ENCODE measurements around the gene PIK3AP1.
"Not testable (repeated sequence)": the region's sequence is repeated elsewhere in the genome, so short reads cannot be mapped to it uniquely, and the experiment has no call there.

The PIK3AP1 gene

DNA sequence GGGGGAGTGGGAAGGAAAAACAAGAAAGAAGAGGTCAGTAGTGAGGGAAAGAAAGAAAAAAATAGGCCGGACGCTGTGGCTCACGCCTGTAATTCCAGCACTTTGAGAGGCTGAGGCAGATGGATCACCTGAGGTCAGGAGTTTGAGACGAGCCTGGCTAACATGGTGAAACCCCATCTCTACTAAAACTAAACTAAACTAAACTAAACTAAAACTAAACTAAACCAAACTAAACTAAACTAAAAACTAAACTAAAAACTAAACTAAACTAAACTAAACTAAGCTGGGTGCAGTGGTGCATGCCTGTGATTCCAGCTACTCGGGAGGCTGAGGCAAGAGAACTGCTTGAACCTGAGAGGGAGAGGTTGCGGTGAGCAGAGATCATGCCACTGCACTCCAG, 22.0 kb downstream of the PIK3AP1 start:
- not testable (repeated sequence) for DNase-seq (ENCODE audit: low read depth in 2 of 3, low spot score in 1 of 3)

DNA sequence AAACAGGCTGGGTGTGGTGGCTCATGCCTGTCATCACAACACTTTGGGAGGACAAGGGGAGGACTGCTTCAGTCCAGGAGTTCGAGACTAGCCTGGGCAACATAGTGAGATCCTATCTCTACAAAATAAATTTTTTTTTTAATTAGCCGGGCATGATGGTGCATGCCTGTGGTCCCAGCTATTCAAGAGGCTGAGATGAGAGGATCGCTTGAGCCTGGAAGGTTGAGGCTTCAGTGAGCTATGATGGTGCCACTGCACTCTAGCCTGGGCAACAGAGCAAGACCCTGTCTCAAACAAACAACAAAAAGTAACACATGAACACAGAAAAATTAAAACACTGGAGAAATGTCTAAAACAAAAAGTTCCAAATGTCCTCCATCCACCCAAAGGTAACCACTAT, 22.9 kb downstream of the PIK3AP1 start:
- DNase-seq (ENCODE audit: low read depth in 2 of 3, low spot score in 1 of 3): no peak

DNA sequence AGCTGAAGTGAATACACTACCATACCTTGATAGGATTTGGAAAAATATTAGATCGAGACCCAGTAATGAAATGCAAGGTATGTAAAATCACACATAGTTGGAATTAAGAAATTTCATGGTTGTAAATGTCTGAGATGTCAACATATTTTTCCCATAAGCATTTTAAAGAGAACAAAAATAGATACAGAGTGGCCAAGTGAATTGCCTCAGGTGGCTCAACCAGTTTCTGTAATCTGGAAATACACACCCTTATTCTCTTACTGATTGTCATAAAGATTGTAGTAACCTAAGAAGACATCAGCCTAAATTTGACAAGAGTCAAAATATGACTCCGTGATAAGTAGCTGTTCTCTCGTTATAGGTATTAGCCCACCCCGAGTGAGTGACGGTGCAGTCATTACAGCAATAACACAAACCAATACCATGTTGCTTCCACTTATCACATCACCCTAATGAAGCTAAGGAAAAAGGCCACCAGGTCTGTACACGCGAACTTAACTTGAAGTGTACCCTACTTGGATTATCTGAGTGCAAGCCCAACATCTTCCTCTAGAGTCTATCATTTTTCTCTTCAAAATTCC, 23.4 kb downstream of the PIK3AP1 start:
- no peak for DNase-seq (ENCODE audit: low read depth in 2 of 3, low spot score in 1 of 3)

DNA sequence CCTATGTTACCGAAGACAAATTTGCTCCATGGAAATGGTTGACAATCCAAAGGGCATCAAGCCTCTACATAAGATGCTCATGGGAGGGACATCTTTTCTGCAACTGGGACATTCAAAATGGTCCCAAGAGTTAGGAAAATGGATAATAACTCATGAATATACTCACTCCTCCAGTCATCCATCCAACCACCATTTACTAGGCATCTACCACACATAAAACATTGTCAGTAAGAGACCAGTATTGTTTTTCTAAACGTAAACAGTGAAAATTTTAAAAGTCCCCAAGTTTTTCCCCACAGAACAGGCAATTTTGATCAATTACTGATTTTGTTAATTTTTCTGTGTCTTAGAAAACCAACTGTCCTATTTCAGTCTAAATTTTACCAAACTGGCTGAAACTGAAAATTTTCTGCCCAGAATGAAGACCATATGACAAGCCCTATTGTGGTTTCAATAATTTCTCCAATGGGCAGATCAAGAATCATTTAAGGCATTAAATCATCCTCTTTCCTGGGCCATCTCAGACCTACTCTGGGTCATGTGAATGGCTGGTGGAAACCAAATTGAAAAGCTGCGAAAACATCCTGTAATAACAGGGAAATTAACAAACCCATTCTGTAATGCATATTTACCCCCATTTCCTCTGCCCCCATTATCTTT, 24.2 kb downstream of the PIK3AP1 start:
- no peak for DNase-seq (ENCODE audit: low read depth in 2 of 3, low spot score in 1 of 3)

DNA sequence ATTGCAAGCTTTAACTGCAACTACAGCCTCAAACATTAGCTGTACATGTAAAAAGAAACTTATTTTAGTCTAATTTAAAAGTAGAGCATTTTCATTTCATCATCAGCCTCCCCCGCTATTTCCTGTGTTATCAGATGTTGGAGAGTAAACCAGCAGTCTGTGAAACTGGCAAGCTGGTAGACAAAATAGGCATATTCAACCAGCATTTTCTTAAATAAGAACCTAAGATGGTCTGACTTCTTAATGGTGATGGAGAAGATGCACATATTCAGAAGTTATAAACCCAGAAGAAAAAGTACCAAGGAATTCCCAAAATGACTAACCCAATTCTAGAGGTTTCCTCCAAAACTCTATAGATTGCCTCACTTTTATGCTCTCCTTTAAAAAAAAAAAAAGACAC, 24.9 kb downstream of the PIK3AP1 start:
- DNase-seq (ENCODE audit: low read depth in 2 of 3, low spot score in 1 of 3): no peak

DNA sequence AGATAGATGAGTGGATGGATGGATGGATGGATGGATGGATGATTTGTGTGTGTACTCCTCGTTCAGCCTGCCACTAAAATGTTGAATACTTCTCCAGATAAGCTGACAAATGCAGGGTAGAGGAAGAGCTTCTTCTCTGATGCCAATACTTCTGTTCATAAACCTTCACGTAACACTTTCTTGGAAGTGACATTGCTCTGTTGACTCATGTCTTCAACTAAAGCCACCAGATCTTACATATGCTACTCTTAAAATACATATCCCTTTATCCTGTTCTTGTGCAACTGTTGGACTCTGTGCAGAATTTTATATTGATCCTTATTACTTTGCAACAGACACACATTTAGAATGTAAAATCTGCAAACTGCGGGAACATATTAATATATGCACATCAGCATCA, 26.9 kb downstream of the PIK3AP1 start:
- no peak for DNase-seq (ENCODE audit: low read depth in 2 of 3, low spot score in 1 of 3)

DNA sequence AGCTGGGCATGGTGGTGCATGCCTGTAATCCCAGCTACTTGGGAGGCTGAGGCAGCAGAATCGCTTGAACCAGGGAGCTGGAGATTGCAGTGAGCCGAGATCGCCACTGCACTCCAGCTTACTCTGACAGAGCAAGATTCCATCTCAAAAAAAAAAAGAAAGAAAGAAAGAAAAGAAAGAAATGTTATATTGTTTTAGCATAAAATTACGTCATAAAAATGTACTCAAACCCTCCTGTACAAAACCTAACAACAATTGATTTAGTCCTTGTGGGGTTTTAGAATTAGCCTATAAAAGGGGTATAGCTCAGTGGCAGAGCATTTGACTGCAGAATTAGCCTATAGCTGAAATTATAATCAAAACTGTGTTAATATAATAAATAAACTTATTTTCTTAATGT, 27.9 kb downstream of the PIK3AP1 start:
- DNase-seq (ENCODE audit: low read depth in 2 of 3, low spot score in 1 of 3): no peak

DNA sequence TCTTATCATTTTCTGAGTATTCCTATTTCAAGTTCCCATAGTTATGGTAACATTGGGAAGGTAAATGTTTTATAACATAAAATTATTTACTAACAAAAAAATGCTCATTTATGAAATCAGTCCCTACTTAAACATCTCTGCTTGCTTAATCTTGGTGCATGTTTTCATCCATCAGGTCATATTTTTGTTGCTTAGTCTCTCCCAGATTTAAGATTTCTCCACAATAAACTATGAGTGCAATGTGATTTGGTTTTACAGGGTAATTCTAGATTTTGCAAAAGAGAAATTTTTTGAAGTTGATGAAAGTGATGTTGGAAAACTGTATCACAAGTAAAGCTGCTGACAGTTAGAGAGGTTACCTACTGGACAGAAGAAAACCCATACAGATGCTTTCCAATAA, 28.6 kb downstream of the PIK3AP1 start:
- DNase-seq (ENCODE audit: low read depth in 2 of 3, low spot score in 1 of 3): no peak

DNA sequence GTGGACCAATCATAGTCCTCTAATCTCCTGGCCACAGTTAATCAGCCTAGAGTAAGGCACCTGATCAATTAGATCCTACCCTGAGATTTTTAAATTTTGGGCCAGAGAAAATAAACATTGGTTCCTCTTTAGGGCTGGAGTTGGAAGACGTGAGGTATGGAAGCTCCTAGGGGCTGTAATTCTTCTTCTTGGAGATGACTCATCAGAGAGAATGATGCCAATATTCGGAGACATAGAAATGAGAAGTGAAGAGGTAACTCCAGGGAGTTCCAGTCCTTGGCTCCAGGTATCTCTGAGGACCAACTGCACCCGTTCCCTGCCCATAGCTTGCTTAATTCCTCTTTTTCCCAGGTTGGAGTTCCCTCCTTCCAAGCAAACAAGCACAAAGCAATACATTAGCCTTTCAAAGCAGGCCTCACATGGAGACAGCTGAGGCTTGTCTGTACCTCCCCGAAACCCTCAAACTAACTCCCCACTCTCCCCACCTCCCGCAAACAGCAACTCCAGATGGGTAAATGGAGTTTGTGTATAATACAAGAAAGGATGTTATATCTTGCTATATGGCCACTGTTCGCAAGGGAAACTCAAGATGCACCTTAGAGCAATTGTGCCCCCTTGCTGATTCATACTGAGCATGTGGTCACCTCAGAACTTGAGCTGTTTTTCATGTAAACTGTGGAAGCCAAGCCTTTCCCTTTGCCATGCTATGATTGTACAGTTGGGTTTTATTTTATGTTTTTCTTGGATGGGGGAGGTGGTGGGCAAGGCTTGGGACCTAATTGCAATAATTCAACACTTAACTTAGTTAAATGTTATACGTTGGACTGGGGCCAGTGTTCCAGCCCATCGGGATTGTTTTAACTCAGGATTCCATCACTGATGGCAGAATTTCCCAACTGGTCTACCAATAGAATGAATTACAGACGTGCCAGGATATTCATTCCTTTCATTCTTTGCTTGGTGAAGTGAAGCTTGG, 29.3 kb downstream of the PIK3AP1 start:
- no peak for DNase-seq (ENCODE audit: low read depth in 2 of 3, low spot score in 1 of 3)

DNA sequence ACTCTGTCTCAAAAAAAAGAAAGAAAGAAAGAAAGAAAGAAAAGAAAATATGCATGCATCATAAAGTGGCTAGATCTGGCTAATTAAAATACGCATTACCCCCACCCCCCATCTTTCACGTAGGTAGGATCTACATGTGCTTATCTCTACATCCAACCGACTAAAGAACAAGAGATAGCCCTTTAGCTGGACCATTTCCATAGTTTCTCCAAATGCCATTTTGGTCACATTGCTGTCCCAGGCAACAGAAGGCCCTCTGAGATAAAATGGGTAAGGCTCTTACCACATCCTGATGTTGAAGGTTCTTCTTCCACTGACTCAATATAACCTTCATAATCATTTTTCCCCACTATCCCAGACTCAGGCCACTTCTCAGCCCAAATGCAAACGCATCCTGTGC, 31.5 kb downstream of the PIK3AP1 start:
- DNase-seq (ENCODE audit: low read depth in 2 of 3, low spot score in 1 of 3): no peak

DNA sequence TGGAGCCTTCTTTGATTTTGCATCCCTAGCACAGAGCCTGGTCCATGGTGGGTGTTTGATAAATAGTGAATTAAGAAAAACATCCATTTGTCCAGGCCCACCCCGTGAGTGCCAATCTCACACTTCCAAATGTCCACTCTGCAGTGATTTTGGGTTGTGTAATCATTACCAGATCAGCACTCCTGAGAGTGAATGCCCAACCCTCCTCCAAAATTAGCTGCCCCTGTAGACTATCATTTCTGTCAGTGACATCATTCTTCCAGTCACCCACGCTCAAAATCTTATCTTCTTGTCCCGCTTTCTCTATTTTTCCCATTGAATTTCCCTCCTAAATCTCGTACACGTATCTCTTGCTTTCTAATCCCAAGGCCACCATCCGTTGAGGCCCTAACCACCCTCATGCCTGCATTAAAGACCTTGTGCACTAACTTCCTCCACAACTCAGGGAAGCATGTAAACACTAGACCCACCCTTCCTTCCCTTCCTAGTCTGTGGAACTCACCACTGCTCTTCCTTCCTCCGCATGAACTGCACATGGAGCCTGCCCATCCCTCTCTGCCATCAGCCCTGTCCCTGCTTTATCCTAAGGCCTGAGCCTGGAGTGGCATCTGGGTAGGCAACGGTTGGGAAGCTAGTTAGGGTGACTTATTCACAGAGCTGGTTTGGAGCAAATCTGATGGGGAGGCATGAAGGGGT, 32.8 kb downstream of the PIK3AP1 start:
- DNase-seq (ENCODE audit: low read depth in 2 of 3, low spot score in 1 of 3): no peak

DNA sequence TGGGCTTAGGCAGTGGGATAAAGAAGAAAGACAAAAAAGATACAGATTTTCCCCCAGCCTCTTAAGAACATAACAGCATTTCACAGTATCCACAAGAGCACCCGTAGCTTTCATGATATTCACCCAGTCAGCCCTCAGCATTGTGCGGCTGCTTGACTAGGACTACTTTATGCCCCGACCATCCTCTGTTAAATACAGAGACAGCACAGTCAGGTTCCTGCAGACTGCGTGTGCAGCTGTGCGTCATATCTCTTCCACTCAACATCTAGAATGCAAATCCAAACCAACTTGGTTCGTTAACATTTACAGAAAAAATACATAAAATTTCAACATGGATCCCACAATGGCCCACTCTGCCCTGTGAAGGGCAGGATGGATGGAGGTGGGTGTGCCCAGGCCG, 33.8 kb downstream of the PIK3AP1 start:
- DNase-seq (ENCODE audit: low read depth in 2 of 3, low spot score in 1 of 3): no peak

DNA sequence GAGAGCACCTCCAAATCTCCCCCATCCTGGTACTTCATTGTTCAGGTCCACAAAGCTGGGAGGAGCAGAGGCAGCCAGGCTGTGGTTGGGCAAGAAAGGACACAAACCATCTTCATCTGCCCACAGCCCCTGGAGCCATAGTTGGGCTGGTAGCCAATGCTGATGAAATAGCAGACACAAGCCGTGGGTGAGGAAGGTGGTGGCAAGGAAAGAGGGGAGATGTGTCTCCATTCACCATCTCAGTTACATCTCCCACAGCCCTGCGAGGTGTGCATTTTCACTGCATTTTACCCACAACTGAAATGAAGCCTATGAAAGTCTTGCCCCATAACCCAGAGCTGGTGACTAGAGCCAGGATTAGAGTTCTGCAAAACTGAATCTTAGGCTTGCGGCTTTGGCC, 35.0 kb downstream of the PIK3AP1 start:
- DNase-seq (ENCODE audit: low read depth in 2 of 3, low spot score in 1 of 3): no peak

DNA sequence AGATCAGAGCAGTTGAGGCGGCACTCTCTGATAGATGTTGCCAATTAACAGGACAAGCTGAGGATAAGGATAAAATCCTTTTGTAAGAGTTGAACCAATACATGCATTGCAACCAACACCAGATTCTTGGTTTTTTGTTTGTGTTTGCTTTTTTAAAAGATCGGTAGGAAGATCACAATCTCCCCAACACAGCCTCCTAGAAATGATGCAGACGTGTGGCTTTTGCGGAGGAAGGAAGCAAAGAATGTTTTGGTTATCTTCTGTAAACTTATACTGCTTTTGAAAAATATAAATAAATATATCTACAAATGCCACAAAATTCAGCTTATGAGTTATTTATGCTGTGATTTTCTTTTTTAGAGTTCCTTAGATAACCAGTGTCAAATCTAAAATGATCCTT, 35.5 kb downstream of the PIK3AP1 start:
- DNase-seq (ENCODE audit: low read depth in 2 of 3, low spot score in 1 of 3): no peak

DNA sequence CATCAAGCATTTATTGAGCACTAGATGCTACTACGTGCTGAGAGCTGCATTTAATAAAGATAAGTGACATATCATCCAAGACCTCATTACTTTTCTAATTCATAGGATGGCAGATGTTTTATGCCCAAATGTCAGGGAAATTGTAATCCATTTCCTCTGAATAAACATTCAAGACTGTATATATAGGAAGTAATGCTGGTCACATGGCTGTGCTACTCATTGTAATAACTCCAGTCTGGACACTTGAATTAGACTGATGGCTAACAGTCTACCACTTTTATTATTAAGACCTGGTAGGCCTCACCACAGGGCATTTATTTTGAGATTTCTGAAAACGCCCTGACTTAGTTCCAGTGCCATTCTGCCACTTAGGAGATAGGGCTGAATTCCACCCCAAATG, 36.6 kb downstream of the PIK3AP1 start:
- no peak for DNase-seq (ENCODE audit: low read depth in 2 of 3, low spot score in 1 of 3)

DNA sequence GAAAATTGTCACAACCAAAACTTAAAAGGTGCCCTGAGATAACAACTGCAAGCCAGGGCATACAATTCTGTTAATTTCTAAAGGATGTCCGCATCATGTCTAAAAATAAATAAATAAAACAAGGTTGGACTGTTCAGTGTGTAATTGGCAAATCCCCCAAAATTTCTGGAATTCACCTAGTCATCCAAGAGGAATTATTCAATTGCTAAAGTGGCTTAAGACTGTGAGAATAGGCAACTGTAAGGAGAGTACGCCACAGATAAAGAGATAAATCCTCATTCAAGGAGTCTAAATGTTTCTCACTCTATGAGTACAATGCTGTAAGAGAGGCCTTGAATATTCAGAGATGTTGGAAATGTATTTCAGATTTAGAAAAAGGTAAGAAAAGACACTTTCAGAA, 37.2 kb downstream of the PIK3AP1 start:
- no peak for DNase-seq (ENCODE audit: low read depth in 2 of 3, low spot score in 1 of 3)

DNA sequence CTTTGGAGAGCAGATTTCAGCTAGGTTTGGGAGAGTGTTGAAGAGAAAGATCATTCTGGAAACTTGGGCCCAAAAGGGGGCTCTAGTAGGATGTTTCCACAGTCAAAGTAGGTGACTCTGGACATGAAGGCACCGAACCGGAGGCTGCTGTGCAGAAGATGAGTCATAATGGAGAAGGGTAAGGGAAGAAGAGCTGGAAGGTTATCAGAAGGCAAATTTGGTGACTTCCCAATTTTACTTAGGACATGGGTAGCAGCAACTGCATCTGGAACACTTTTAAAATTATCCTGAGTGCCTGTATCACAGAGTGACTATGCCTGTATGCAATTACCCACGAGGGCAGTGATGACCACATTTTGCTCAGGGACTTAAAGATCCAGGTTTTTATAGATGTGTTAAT, 38.8 kb downstream of the PIK3AP1 start:
- DNase-seq (ENCODE audit: low read depth in 2 of 3, low spot score in 1 of 3): no peak

DNA sequence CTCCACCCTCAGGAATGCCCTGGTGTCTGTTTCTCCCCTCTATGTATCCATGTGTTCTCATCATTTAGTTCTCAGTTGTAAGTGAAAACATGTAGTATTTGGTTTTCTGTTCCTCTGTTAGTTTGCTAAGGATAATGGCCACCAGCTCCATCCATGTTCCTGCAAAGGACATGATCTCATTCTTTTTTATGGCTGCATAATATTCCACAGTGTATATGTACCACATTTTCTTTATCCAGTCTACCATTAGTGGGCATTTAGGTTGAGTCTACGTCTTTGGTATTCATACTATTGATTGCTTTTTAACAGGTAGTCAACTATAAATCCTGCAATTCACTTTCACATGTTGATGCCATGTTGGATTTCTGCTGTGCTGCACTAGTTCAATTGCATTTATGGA, 39.9 kb downstream of the PIK3AP1 start:
- DNase-seq (ENCODE audit: low read depth in 2 of 3, low spot score in 1 of 3): not testable (repeated sequence)

DNA sequence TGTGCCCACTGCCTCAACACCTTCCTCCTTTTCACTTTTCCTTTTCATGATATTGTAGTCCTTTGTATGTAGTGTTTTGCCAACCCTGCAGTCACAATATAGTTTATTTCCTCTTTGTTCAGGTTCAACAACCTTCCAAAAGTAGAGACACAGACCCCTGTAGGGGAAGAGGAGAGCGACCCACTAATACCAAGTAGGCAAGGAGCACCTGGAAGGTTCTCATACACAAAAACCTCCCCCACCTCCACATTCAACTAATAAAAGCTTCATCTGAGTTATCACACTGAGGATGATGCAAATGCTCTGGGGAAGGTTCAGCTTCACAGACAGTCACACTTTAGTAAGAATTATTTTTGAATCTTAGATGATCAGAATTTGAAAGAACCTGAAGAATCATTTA, 41.6 kb downstream of the PIK3AP1 start:
- DNase-seq (ENCODE audit: low read depth in 2 of 3, low spot score in 1 of 3): no peak

DNA sequence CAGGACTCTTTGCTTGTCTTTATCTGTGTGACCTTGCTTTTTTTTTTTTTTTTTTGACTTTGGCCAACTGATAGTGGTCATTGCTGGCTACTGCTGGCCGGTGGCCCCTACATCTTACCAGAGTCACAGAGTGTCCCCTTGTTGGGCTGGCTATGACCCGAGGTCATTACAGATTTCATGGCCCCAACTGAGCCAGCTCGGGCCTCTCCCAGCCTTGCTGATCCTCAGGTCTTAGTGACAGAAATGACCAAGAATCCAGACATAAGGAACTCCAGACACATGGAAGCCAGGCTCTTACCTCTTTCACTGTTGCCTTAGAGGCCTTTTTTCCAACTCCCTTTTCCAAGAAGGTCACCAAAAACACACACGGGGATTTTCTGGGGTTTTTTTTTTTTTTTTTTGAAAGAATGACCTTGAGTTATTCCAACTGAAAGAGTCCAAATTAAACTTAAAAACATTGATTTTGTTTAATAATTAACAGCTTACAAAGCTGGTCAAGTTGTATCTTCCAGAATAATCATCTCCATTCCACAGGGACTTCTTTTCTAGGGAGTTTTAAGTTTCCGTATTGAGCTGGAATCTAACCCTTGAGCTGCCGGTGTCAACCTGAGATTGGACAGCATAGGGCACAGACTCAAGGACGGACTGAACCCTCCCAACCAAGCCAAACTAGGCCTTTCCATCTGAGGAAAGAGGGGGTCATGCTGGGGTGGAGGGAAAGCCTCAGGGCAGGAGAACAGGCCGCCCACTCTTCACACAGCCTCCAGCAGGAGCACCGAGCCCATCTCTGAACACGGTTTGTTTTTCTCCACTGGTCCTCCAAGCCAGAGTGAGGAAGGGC, 43.8 kb downstream of the PIK3AP1 start:
- DNase-seq (ENCODE audit: low read depth in 2 of 3, low spot score in 1 of 3): no peak

DNA sequence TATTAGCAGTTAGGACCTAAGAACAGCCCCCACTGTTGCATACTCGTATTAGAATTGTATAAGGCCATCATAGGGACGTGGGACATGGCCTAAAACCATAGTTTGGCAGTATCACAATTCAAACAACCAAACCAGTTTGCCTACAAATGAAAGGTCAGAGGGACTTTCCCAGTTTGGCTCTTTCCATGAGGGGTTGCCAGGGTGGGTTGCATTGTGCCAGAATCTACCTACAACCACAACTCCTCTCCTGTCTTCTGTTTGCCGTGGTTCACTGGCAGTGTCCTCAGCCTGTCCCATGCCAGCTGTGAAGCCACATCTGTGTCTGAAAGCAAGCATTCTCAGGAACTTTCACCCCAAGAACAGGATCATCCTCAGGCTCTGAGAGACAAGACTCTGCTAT, 44.5 kb downstream of the PIK3AP1 start:
- no peak for DNase-seq (ENCODE audit: low read depth in 2 of 3, low spot score in 1 of 3)

All from stimulated activated CD4-positive, alpha-beta T cell treated with anti-CD3 and anti-CD28 coated beads, Interleukin-12 subunit alpha, Interleukin-12 subunit beta, amount 100 ng/mL, for 48 hours (primary cell).